CD4-positive, alpha-beta T cell (primary cell): ENCODE results near the gene RYR3. TPM values are rescaled to one million over a fixed set of nuclear protein-coding genes. Genes with fewer than 3 reads are reported as not detected.

Source experiments
- ATAC-seq: fragments of 200-7000 bp; cut with Tn5 transposase; one replicate; pipeline ENCODE4 v1.10.0; 2022; ENCODE audit warnings: mild to moderate bottlenecking; ENCODE audit not compliant: poor library complexity
- CTCF ChIA-PET: fragments of 350-600 bp; sonication (Branson Sonifier 250); formaldehyde crosslinking; loops from one replicate; lab custom pipeline; 2021; ENCODE audit warnings: antibody characterized with exemption, inconsistent platforms; lab: Charles Lee
- POLR2A ChIA-PET: fragments of 350-600 bp; sonication (Branson Sonifier 250); formaldehyde crosslinking; loops from one replicate; lab custom pipeline; 2021; ENCODE audit warnings: antibody characterized with exemption, inconsistent platforms; lab: Charles Lee
- DNase-seq, 14 experiments: peaks; one replicate each; pipeline ENCODE4 v3.0.0-alpha.2; 2013 to 2020; ENCODE audit warnings: mixed read lengths in 2 of 14
- H3K27ac ChIP-seq, 2 donors: one replicate each; pipeline versions ENCODE4 v1.5.1 to v1.7.0; 2013; ENCODE audit warnings: low read length in 2 of 2, low read depth in 1 of 2, mild to moderate bottlenecking in 1 of 2
- H3K27me3 ChIP-seq, 2 experiments: 1 replicate in 1 of 2; 2 replicates in 1 of 2; pipeline versions ENCODE4 v1.6.1 to v1.7.0; 2013; ENCODE audit warnings: low read length in 2 of 2, control low read depth in 1 of 2, mild to moderate bottlenecking in 1 of 2, moderate library complexity in 1 of 2; ENCODE audit not compliant: insufficient read depth in 2 of 2, control insufficient read depth in 1 of 2
- H3K36me3 ChIP-seq: one replicate; pipeline ENCODE4 v1.6.1; 2013; ENCODE audit warnings: low read length, control low read depth; ENCODE audit not compliant: insufficient read depth
- H3K4me1 ChIP-seq: one replicate; pipeline ENCODE4 v1.6.1; 2013; ENCODE audit warnings: low read length, control low read depth; ENCODE audit not compliant: insufficient read depth
- H3K4me3 ChIP-seq: one replicate; pipeline ENCODE4 v1.5.1; 2013; ENCODE audit warnings: mild to moderate bottlenecking, low read length, moderate library complexity
- H3K9me3 ChIP-seq, 2 experiments: 1 replicate in 1 of 2; 2 replicates in 1 of 2; pipeline versions ENCODE4 v1.6.1 to v1.7.0; 2013; ENCODE audit warnings: low read length in 2 of 2, mild to moderate bottlenecking in 2 of 2, control low read depth in 1 of 2, moderate library complexity in 1 of 2; ENCODE audit not compliant: control insufficient read depth in 1 of 2, insufficient read depth in 1 of 2
- H3K27ac Mint-ChIP-seq: one replicate; pipeline ENCODE4 v1.8.0; 2020; ENCODE audit warnings: mixed read lengths
- H3K27me3 Mint-ChIP-seq: one replicate; pipeline ENCODE4 v1.8.0; 2021; ENCODE audit warnings: mixed read lengths
- H3K36me3 Mint-ChIP-seq: one replicate; pipeline ENCODE4 v1.8.0; 2021; ENCODE audit warnings: low read depth, mixed read lengths
- H3K4me1 Mint-ChIP-seq: one replicate; pipeline ENCODE4 v1.8.0; 2021; ENCODE audit warnings: low read depth, mixed read lengths
- H3K4me3 Mint-ChIP-seq: one replicate; pipeline ENCODE4 v1.8.0; 2020; ENCODE audit warnings: mild to moderate bottlenecking, mixed read lengths
- H3K9me3 Mint-ChIP-seq: one replicate; pipeline ENCODE4 v1.8.0; 2020; ENCODE audit warnings: mixed read lengths
- CTCF ChIP-seq: fragments of 200-600 bp; IDR thresholded peaks from one replicate; pipeline ENCODE4 v1.8.0; 2022; ENCODE audit warnings: antibody characterized with exemption, mild to moderate bottlenecking
- intact Hi-C, 2 experiments: fragments of 100-400 bp; cut with DNase I in 1 of 2; cut with micrococcal nuclease in 1 of 2; formaldehyde crosslinking; loops; one replicate each; pipeline versions ENCODE4 v1.15.1 to v1.9.0; 2023 to 2025; cut with DNase I, micrococcal nuclease
- total RNA-seq, 174 experiments: library from RNA in 2 of 174; stranded (reverse) in 2 of 174; gene quantifications; one replicate each; pipeline ENCODE4 v1.2.3 and lab custom pipeline; 2021 to 2026

Gene RYR3
- total RNA-seq, 2 experiments from 2014 or later = not detected

- H3K4me3 Mint-ChIP-seq = no peak overlapping the region
- H3K4me1 Mint-ChIP-seq = no peaks in the 10 kb centered on the region
- H3K27me3 Mint-ChIP-seq = no peaks in the 10 kb centered on the region
- Histone ChIP-seq H3K4me1 (no peaks in the 10 kb centered on the region), H3K9me3 (peaks cover 0 to 6% of the 10 kb centered on the region in 2 experiments), H3K4me3 (no peak overlapping the region), H3K36me3 (no peaks in the 10 kb centered on the region), H3K27me3 (peaks cover 0 to 5% of the 10 kb centered on the region in 2 experiments), H3K27ac (no peak overlapping the region)
- ATAC-seq (no peak), DNase-seq (no peak)
- POLR2A ChIA-PET = no interaction called here
- H3K27ac Mint-ChIP-seq = no peak overlapping the region
- TF ChIP-seq CTCF = no peak
- CTCF ChIA-PET = no interaction called here
- H3K36me3 Mint-ChIP-seq = no peaks in the 10 kb centered on the region
- intact Hi-C loops = no loop called here
- H3K9me3 Mint-ChIP-seq = no peaks in the 10 kb centered on the region
Measured at GRCh38 chr15:33655488-33655887, 344.7 kb downstream of the RYR3 start.

GRCh38 chr15:33656168-33656567 lies 345.4 kb downstream of the RYR3 start:
- no peak overlapping the region for H3K27ac ChIP-seq
- H3K36me3 ChIP-seq = no peaks in the 10 kb centered on the region
- no peak overlapping the region for H3K4me3 ChIP-seq
- peak in 1 of 14 experiments; percentile 3 for DNase-seq
- no peak for ATAC-seq
- POLR2A ChIA-PET = no interaction called here
- intact Hi-C loops = no loop called here
- Mint-ChIP-seq H3K36me3 (no peaks in the 10 kb centered on the region), H3K27me3 (no peaks in the 10 kb centered on the region), H3K4me3 (no peak overlapping the region), H3K4me1 (no peaks in the 10 kb centered on the region), H3K27ac (no peak overlapping the region), H3K9me3 (no peaks in the 10 kb centered on the region)
- no peaks in the 10 kb centered on the region for H3K4me1 ChIP-seq
- peaks cover 0 to 5% of the 10 kb centered on the region in 2 experiments for H3K27me3 ChIP-seq
- peaks cover 0 to 6% of the 10 kb centered on the region in 2 experiments for H3K9me3 ChIP-seq
- CTCF ChIA-PET = no interaction called here
- no peak for TF ChIP-seq CTCF

GRCh38 chr15:33660151-33660550 lies 349.4 kb downstream of the RYR3 start:
- Mint-ChIP-seq H3K4me3 (no peak overlapping the region), H3K4me1 (no peaks in the 10 kb centered on the region), H3K27me3 (peaks cover 18% of the 10 kb centered on the region), H3K27ac (no peak overlapping the region), H3K36me3 (no peaks in the 10 kb centered on the region), H3K9me3 (no peaks in the 10 kb centered on the region)
- Histone ChIP-seq H3K4me1 (no peaks in the 10 kb centered on the region), H3K27ac (no peak overlapping the region), H3K36me3 (no peaks in the 10 kb centered on the region), H3K4me3 (no peak overlapping the region), H3K9me3 (peaks cover 0 to 6% of the 10 kb centered on the region in 2 experiments), H3K27me3 (peaks cover 0 to 5% of the 10 kb centered on the region in 2 experiments)
- intact Hi-C loops = no loop called here
- TF ChIP-seq CTCF = no peak
- ATAC-seq (no peak), DNase-seq (no peak)
- ChIA-PET POLR2A (no interaction called here), CTCF (no interaction called here)
